Measurements from ENCODE around the gene MYL10.
A peak's percentile ranks its signal among the peaks of the same experiment; 100 is the strongest.

Gene MYL10

DNA sequence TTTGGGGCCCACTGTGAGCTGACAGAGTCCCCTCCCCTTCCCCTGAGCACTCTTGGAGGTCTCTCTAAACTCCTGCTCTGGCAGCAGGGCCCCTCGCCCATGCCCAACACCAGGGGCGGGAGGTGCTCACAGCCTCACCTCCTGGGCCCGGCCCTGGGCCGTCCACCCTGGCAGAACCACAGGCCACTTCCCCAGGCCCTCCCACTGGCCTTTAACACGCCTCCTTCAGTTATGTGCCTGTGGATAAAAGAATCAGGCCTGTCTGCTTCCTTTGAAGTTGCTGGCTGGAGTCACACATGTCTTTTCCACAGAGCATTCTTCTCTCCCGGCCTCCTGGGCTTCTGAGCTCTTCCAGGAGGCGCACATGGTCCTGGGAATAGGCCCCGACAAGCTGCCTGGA, 10.2 kb downstream of the MYL10 start:
- TF ChIP-seq, protein P1, sequence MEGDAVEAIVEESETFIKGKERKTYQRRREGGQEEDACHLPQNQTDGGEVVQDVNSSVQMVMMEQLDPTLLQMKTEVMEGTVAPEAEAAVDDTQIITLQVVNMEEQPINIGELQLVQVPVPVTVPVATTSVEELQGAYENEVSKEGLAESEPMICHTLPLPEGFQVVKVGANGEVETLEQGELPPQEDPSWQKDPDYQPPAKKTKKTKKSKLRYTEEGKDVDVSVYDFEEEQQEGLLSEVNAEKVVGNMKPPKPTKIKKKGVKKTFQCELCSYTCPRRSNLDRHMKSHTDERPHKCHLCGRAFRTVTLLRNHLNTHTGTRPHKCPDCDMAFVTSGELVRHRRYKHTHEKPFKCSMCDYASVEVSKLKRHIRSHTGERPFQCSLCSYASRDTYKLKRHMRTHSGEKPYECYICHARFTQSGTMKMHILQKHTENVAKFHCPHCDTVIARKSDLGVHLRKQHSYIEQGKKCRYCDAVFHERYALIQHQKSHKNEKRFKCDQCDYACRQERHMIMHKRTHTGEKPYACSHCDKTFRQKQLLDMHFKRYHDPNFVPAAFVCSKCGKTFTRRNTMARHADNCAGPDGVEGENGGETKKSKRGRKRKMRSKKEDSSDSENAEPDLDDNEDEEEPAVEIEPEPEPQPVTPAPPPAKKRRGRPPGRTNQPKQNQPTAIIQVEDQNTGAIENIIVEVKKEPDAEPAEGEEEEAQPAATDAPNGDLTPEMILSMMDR (IDR thresholded peaks at IDR 0.05; ENCODE audit: insufficient read depth, low read length, missing control alignments), result no peak
- peak overlapping the region; percentile 19 for H3K4me3 ChIP-seq (ENCODE audit: low read depth, low read length)
- ChIA-PET CTCF (interaction anchor here (1.2 to 1.4 kb wide), 2 partner anchors 16 to 70 kb away, joined by 3 to 6 read pairs; no protein-coding TSS in a partner anchor), POLR2A (interaction anchor here (0.9 kb wide), 1 partner anchor 32 kb away, joined by 3 read pairs; no protein-coding TSS in a partner anchor)
- no peak for DNase-seq (ENCODE audit: low read depth, low spot score)

DNA sequence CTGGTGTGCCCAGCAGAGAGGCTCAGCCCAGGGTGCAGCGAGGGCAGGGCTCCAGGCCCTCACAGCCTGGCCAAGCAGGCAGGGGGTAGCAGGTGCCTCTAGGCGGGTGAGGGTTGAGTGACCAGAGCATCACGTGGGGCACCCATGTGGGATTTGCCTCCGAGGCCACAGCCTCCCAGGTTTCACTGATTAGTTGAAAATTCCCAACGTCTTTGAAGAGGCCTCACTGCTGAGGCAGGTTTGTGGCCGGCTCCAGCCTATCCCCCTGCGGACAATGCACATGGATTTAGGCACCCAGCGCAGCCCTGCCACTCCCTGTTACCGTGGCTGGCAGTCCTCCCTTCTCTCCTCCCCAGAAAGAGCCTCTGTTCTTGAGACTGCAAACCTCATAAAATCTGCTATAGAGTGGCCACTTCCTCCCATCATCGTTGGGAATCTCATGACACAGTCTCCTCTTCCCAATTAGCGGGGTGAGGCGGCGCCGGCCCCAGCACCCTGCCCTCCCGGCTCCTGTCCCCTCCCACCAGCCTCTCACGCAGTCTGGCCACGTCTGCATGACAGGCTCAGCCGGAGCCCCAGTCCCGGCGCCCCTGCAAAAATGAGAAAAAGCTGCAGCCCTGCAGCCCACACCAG, 10.8 kb downstream of the MYL10 start:
- peak overlapping the region; percentile 19 for H3K4me3 ChIP-seq (ENCODE audit: low read depth, low read length)
- CTCF ChIA-PET, result interaction anchor here (1.2 to 1.4 kb wide), 2 partner anchors 15 to 71 kb away, joined by 3 to 6 read pairs; no protein-coding TSS in a partner anchor
- DNase-seq (ENCODE audit: low read depth, low spot score), result no peak
- POLR2A ChIA-PET, result interaction anchor here (0.9 kb wide), 1 partner anchor 32 kb away, joined by 3 read pairs; no protein-coding TSS in a partner anchor
- TF ChIP-seq, protein P1 (IDR thresholded peaks at IDR 0.05; ENCODE audit: insufficient read depth, low read length, missing control alignments), result no peak

DNA sequence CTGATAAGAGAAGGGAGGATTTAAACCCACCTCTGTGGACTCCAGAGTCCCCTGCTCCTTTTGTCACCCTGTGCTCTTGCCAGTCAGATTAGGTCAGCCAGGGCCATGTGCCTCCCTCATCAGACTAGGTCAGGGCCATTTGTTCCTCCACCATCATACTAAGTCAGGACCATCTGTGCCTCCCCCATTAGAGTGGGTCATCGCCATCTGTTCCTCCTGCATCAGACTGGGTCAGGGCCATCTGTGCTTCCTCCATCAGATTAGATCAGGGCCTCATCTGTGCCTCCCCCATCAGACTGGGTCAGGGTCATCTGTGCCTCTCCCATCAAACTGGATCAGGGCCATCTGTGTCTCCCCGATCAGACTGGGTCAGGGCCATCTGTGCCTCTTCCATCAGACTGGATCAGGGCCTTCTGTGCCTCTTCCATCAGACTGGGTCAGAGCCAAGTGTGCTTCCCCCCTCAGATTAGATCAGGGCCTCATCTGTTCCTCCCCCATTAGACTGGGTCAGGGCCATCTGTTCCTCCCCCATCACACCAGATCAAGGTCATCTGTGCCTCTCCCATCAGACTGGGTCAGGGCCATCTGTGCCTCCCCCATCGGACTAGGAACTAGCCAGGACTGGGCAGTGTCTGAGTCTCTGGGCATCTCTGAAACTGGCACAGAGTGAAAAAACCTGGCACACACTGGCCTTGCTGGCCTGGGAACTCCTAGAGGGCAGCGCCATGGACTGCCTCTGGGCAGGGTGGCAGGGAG, 11.5 kb downstream of the MYL10 start:
- ChIA-PET CTCF (no interaction called here), POLR2A (no interaction called here)
- TF ChIP-seq, protein P1 (IDR thresholded peaks at IDR 0.05; ENCODE audit: insufficient read depth, low read length, missing control alignments), result no peak
- H3K4me3 ChIP-seq (ENCODE audit: low read depth, low read length), result no peak overlapping the region
- DNase-seq (ENCODE audit: low read depth, low spot score), result no peak

DNA sequence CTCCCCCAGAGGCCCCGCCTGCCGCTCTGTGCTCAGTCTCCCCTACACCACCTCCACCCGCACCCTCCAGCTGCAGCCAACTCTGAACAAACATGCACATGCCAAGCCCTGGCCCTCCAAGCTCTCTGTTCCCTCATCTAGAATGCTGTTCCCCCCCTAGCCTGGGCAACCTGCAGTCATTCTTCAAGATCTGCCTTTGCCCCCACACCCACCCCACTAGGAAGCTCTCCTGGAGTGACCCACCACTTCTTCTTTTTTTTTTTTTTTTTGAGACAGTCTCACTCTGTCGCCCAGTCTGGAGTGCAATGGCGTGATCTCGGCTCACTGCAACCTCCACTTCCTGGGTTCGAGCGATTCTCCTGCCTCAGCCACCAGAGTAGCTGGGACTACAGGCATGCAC, 13.7 kb downstream of the MYL10 start:
- TF ChIP-seq, protein P1 (IDR thresholded peaks at IDR 0.05; ENCODE audit: insufficient read depth, low read length, missing control alignments), result no peak
- no peak overlapping the region for H3K4me3 ChIP-seq (ENCODE audit: low read depth, low read length)
- ChIA-PET POLR2A (no interaction called here), CTCF (interaction anchor here (0.6 to 5.4 kb wide), 3 partner anchors 9 to 77 kb away, joined by 3 to 58 read pairs (median 4); no protein-coding TSS in a partner anchor)
- no peak for DNase-seq (ENCODE audit: low read depth, low spot score)

DNA sequence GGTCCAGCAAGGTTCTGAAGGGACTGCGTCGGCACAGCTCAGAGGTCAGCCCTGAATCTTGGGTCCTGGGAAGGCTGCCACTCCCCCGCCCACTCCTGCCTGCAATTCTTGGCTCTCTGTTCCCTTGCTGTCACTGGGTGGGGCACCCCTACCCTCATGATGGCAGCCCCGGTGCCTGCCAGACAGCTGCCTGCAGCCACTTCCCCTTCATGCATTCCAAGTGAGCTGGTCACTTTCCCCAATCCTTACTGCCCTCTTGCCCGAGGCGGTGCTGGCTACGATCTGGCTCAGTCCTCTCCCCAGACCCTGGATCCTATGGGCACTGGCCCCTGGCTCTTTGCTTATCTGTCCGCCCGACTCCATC, 14.2 kb downstream of the MYL10 start:
- DNase-seq (ENCODE audit: low read depth, low spot score), result no peak
- ChIA-PET CTCF (interaction anchor here (1.4 to 5.4 kb wide), 2 partner anchors 12 to 76 kb away, joined by 4 to 58 read pairs; no protein-coding TSS in a partner anchor), POLR2A (no interaction called here)
- no peak overlapping the region for H3K4me3 ChIP-seq (ENCODE audit: low read depth, low read length)
- TF ChIP-seq, protein P1 (IDR thresholded peaks at IDR 0.05; ENCODE audit: insufficient read depth, low read length, missing control alignments), result no peak
